Glutamatergic neuron (in vitro differentiated cells): ENCODE data around the gene TMCC1. TPM values are rescaled to one million over a fixed set of nuclear protein-coding genes. Genes with fewer than 3 reads are reported as not detected.

Experiments
- DNase-seq: peaks from one replicate; pipeline ENCODE4 v3.0.0; 2022
- H3K27ac Mint-ChIP-seq: one replicate; pipeline ENCODE4 v1.8.0; 2020; ENCODE audit warnings: mild to moderate bottlenecking, mixed read lengths, inconsistent platforms; ENCODE audit not compliant: unreplicated experiment
- H3K27me3 Mint-ChIP-seq: one replicate; pipeline ENCODE4 v1.8.0; 2020; ENCODE audit warnings: mild to moderate bottlenecking, moderate library complexity, mixed read lengths, inconsistent platforms; ENCODE audit not compliant: unreplicated experiment
- H3K36me3 Mint-ChIP-seq: one replicate; pipeline ENCODE4 v1.8.0; 2020; ENCODE audit warnings: mild to moderate bottlenecking, mixed read lengths, inconsistent platforms; ENCODE audit not compliant: unreplicated experiment
- H3K4me1 Mint-ChIP-seq: one replicate; pipeline ENCODE4 v1.8.0; 2020; ENCODE audit warnings: mild to moderate bottlenecking, low read depth, mixed read lengths, inconsistent platforms; ENCODE audit not compliant: unreplicated experiment
- H3K4me3 Mint-ChIP-seq: one replicate; pipeline ENCODE4 v1.8.0; 2020; ENCODE audit warnings: mild to moderate bottlenecking, mixed read lengths, inconsistent platforms; ENCODE audit not compliant: unreplicated experiment
- H3K9me3 Mint-ChIP-seq: one replicate; pipeline ENCODE4 v1.8.0; 2020; ENCODE audit warnings: mild to moderate bottlenecking, moderate library complexity, mixed read lengths, inconsistent platforms; ENCODE audit not compliant: unreplicated experiment
- total RNA-seq: library from RNA; stranded (reverse); fragmentation: NEBNext Ultra II Directional; extraction: Animal tissue kit (Norgen Biotek cat#: 25700); gene quantifications from one replicate; pipeline ENCODE4 v1.2.1, GENCODE V29; 2021; ENCODE audit not compliant: unreplicated experiment
- TF ChIP-seq, protein P1 (sequence below): fragments of 200-600 bp; sonication (generic); IDR thresholded peaks from one replicate; pipeline ENCODE4 v1.5.0; 2021; ENCODE audit not compliant: partially characterized antibody, unreplicated experiment

Gene TMCC1
- total RNA-seq, 1 donor from 2014 or later = 42.2 TPM

DNA sequence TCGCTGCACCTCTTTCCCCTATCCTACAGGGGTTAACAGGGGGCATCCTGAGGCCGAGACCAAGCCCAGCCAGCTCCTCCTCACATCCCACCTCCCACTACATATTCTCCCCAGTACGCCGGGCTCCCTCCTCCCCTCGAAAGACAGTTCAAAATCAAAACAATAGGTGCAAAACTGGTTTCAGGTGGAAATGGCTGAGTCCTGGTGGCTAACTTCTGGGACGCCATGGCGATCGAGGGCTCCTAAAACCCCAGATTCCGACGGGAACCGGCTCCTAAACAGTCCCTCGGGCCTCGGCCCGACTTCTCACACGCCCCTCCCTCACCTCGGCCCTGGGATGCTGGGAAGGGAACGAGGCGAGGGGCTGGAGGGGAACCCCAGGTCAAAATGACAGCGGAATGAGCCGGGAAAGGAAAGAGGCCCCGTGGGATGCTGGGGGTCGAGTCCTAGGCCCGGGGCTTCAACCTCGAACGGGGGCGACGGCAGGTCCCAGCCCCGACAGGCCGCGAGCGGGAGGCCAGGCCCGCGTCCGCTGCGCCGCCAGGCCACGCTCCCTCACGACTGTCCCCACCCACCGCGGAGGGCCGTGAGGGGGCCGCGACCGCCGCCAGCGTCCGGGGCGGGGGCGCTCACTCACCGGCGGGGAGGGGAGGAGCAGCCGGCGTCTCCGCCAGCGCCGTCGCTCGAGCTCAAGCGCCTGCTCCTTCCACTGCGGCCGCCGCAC, 492 bp downstream of the TMCC1 start:
- Mint-ChIP-seq H3K4me3 (peak overlapping the region; percentile 92), H3K36me3 (no peaks in the 10 kb centered on the region), H3K9me3 (peaks cover 8% of the 10 kb centered on the region), H3K4me1 (peaks cover 13% of the 10 kb centered on the region), H3K27ac (peak overlapping the region; percentile 96), H3K27me3 (peaks cover 6% of the 10 kb centered on the region)
- peak; percentile 76 for DNase-seq
- TF ChIP-seq, protein P1, sequence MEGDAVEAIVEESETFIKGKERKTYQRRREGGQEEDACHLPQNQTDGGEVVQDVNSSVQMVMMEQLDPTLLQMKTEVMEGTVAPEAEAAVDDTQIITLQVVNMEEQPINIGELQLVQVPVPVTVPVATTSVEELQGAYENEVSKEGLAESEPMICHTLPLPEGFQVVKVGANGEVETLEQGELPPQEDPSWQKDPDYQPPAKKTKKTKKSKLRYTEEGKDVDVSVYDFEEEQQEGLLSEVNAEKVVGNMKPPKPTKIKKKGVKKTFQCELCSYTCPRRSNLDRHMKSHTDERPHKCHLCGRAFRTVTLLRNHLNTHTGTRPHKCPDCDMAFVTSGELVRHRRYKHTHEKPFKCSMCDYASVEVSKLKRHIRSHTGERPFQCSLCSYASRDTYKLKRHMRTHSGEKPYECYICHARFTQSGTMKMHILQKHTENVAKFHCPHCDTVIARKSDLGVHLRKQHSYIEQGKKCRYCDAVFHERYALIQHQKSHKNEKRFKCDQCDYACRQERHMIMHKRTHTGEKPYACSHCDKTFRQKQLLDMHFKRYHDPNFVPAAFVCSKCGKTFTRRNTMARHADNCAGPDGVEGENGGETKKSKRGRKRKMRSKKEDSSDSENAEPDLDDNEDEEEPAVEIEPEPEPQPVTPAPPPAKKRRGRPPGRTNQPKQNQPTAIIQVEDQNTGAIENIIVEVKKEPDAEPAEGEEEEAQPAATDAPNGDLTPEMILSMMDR = no peak

DNA sequence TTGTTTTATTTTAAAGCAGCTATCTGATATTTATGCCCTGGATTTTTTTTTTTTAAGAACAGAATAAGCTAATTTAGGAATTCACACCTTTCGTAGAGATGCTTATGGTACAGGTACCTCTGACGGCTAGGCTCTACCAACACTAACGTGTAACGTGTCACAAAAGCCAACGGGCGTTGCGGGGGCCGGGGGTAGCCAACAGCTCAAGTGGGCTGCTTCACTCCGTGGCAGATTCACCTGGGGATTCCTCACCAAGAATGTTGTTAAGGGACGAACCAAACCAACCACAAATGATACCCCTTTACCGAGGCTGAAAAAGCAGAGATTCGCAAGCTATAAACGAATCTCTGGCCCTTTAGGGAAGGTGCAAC, 1.0 kb downstream of the TMCC1 start:
- Mint-ChIP-seq H3K27ac (peak overlapping the region; percentile 96), H3K9me3 (peaks cover 8% of the 10 kb centered on the region), H3K4me1 (peaks cover 13% of the 10 kb centered on the region), H3K36me3 (no peaks in the 10 kb centered on the region), H3K4me3 (peak overlapping the region; percentile 92), H3K27me3 (peaks cover 6% of the 10 kb centered on the region)
- peak; percentile 24 for DNase-seq
- TF ChIP-seq, protein P1 = no peak

DNA sequence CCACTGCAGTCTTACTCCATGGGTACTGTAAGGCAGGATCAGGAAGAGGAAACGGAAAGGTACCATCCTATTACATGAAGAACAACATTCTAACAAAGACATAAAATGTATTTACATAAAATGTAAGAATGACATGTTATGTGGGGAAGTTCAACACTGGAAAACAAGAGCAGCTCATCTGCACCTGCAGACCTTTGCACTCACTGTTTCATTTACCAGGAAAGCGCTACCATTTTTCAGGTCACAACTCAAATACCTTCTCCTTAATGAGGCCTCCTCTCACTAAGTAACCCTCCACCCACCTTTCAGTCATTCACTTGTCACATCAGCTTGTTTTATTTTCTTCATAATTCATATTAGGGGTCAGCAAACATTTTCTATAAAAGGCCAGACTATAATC, 2.6 kb downstream of the TMCC1 start:
- TF ChIP-seq, protein P1 = no peak
- peak overlapping the region; percentile 40 for H3K4me3 Mint-ChIP-seq

DNA sequence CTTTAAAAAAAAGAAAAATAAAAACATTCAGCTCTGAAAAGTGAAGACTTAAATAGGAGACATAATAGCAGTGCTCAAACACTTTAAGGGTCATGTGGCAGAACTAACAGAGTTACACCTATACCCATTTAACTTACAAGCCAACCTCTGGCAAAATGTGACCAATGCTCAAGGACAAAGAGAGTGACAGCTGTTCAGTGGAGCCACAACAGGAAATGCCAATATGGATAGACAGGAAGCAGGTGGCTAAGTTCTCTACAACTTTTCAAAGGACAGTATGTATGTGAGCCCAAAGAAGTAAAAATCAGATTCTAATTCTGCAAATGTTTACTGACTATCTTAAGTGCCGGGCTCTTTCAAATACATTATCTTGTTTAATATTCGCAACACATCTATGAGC, 3.4 kb downstream of the TMCC1 start:
- Mint-ChIP-seq H3K4me1 (peaks cover 13% of the 10 kb centered on the region), H3K36me3 (no peaks in the 10 kb centered on the region), H3K27me3 (peaks cover 5% of the 10 kb centered on the region), H3K9me3 (peaks cover 6% of the 10 kb centered on the region), H3K4me3 (no peak overlapping the region), H3K27ac (peak overlapping the region; percentile 10)
- DNase-seq = no peak
- TF ChIP-seq, protein P1 = no peak

More for the DNA sequence above, 2.6 kb downstream of the TMCC1 start:
- Mint-ChIP-seq H3K4me1 (peaks cover 13% of the 10 kb centered on the region), H3K27me3 (peaks cover 6% of the 10 kb centered on the region), H3K9me3 (peaks cover 8% of the 10 kb centered on the region), H3K36me3 (no peaks in the 10 kb centered on the region), H3K27ac (no peak overlapping the region)
- no peak for DNase-seq

DNA sequence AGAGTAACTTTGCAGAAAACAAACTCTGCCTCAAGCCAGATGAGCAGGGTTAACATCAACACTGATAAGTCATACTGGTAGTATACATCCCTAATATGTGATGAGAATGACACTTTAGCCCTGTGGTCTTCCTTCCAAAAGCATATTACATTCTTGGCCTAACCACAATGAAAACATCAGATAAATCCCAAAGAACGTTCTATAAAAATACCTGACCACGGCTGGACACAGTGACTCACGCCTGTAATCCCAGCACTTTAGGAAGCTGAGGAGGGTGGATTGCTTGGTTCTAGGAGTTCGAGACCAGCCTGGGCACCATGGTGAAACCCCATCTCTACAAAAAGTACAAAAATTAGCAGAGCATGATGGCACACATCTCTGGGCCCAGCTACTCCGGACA, 4.7 kb downstream of the TMCC1 start:
- H3K27me3 Mint-ChIP-seq = peaks cover 2% of the 10 kb centered on the region
- peaks cover 13% of the 10 kb centered on the region for H3K4me1 Mint-ChIP-seq
- no peak for DNase-seq
- no peak overlapping the region for H3K4me3 Mint-ChIP-seq
- TF ChIP-seq, protein P1 = no peak
- no peak overlapping the region for H3K27ac Mint-ChIP-seq
- H3K9me3 Mint-ChIP-seq = peaks cover under 1% of the 10 kb centered on the region
- H3K36me3 Mint-ChIP-seq = no peaks in the 10 kb centered on the region
